GM23338 (cell line): Measurements from ENCODE around the gene RPL31. TPM values are rescaled to one million over a fixed set of nuclear protein-coding genes. Genes with fewer than 3 reads are reported as not detected.

Experiments used
- ATAC-seq: fragments of 200-7000 bp; cut with Tn5 transposase; 3 replicates; pipeline ENCODE4 v1.9.1; 2020
- DNase-seq: peaks from one replicate; pipeline ENCODE4 v3.0.0-alpha.2; 2015; ENCODE audit warnings: low spot score
- H2AFZ ChIP-seq: fragments of 200-600 bp; sonication (generic); 2 replicates; pipeline ENCODE4 v1.8.0; 2016; ENCODE audit warnings: antibody characterized with exemption, mild to moderate bottlenecking, moderate library complexity
- H3F3A ChIP-seq: fragments of 200-600 bp; sonication (generic); replicated peaks from 2 replicates; pipeline ENCODE4 v1.8.0; 2017; ENCODE audit warnings: antibody characterized with exemption, mixed run types, low read depth
- H3K27ac ChIP-seq: fragments of 200-600 bp; sonication (generic); 2 replicates; pipeline ENCODE4 v1.6.1; 2016; ENCODE audit warnings: low read depth
- H3K27me3 ChIP-seq: fragments of 200-600 bp; sonication (generic); 2 replicates; pipeline ENCODE4 v1.8.0; 2016; ENCODE audit warnings: mild to moderate bottlenecking, mixed run types, moderate library complexity; ENCODE audit not compliant: insufficient read depth
- H3K36me3 ChIP-seq: fragments of 200-600 bp; sonication (generic); 2 replicates; pipeline ENCODE4 v1.8.0; 2016; ENCODE audit warnings: mild to moderate bottlenecking; ENCODE audit not compliant: insufficient read depth
- H3K4me1 ChIP-seq: fragments of 200-600 bp; sonication (generic); 2 replicates; pipeline ENCODE4 v1.8.0; 2016; ENCODE audit warnings: mild to moderate bottlenecking, moderate library complexity; ENCODE audit not compliant: insufficient read depth
- H3K4me2 ChIP-seq: fragments of 200-600 bp; sonication (generic); 2 replicates; pipeline ENCODE4 v1.7.1; 2017; ENCODE audit warnings: mixed run types
- H3K4me3 ChIP-seq: fragments of 200-600 bp; sonication (generic); 2 replicates; pipeline ENCODE4 v1.6.1; 2016; ENCODE audit warnings: mixed run types
- H3K79me2 ChIP-seq: fragments of 200-600 bp; sonication (generic); replicated peaks from 2 replicates; pipeline ENCODE4 v1.8.0; 2017; ENCODE audit warnings: mild to moderate bottlenecking; ENCODE audit not compliant: insufficient read depth
- H3K9me2 ChIP-seq: fragments of 200-600 bp; sonication (generic); 2 replicates; pipeline ENCODE4 v1.8.0; 2017; ENCODE audit not compliant: insufficient read depth
- H4K20me1 ChIP-seq: fragments of 200-600 bp; sonication (generic); replicated peaks from 2 replicates; pipeline ENCODE4 v1.8.0; 2017; ENCODE audit warnings: mild to moderate bottlenecking; ENCODE audit not compliant: insufficient read depth
- H3K27ac Mint-ChIP-seq: 2 replicates; pipeline ENCODE4 v1.8.0; 2020; ENCODE audit warnings: inconsistent platforms, mild to moderate bottlenecking, moderate library complexity, mixed read lengths
- H3K27me3 Mint-ChIP-seq: 3 replicates; pipeline ENCODE4 v1.8.0; 2022; ENCODE audit warnings: low read depth, mild to moderate bottlenecking, moderate library complexity, mixed read lengths, inconsistent platforms; ENCODE audit not compliant: insufficient read depth, poor library complexity
- H3K36me3 Mint-ChIP-seq: 3 replicates; pipeline ENCODE4 v1.8.0; 2021; ENCODE audit warnings: low read depth, mild to moderate bottlenecking, inconsistent platforms, moderate library complexity, mixed read lengths
- H3K4me1 Mint-ChIP-seq: 3 replicates; pipeline ENCODE4 v1.8.0; 2020; ENCODE audit warnings: mild to moderate bottlenecking, inconsistent platforms, mixed read lengths
- H3K4me3 Mint-ChIP-seq: 3 replicates; pipeline ENCODE4 v1.8.0; 2021; ENCODE audit warnings: moderate library complexity, mild to moderate bottlenecking, inconsistent platforms, mixed read lengths
- H3K9me3 Mint-ChIP-seq: 3 replicates; pipeline ENCODE4 v1.8.0; 2020; ENCODE audit warnings: moderate library complexity, mild to moderate bottlenecking, inconsistent platforms, mixed read lengths
- EZH2phosphoT487 ChIP-seq: fragments of 200-600 bp; sonication (generic); IDR thresholded peaks from one replicate; pipeline ENCODE4 v1.8.1; 2018; ENCODE audit warnings: antibody characterized with exemption; ENCODE audit not compliant: unreplicated experiment
- JUNB ChIP-seq: IDR thresholded peaks from one replicate; pipeline ENCODE4 v1.6.1; 2016; ENCODE audit warnings: antibody characterized with exemption; ENCODE audit not compliant: unreplicated experiment
- NANOG ChIP-seq: IDR thresholded peaks from 2 replicates; pipeline ENCODE4 v1.6.1; 2016; ENCODE audit warnings: antibody characterized with exemption, borderline replicate concordance
- STAT1 ChIP-seq: IDR thresholded peaks from one replicate; pipeline ENCODE4 v1.6.1; 2016; ENCODE audit warnings: antibody characterized with exemption; ENCODE audit not compliant: unreplicated experiment
- ZNF114 ChIP-seq: fragments of 250-450 bp; sonication (Bioruptor Pico); IDR thresholded peaks from 2 replicates; pipeline ENCODE4 v1.5.0; 2020; ENCODE audit warnings: mild to moderate bottlenecking, moderate library complexity
- ZNF331 ChIP-seq: fragments of 250-450 bp; sonication (Bioruptor Pico); IDR thresholded peaks from 2 replicates; pipeline ENCODE4 v1.5.0; 2020; ENCODE audit warnings: low read depth, mild to moderate bottlenecking, moderate library complexity
- polyA plus RNA-seq: library from polyadenylated mRNA; unstranded; fragments of >200 nt; fragmentation: Nextera tagmentation; extraction: Ambion mirVana; gene quantifications from 2 replicates; pipeline ENCODE4 v1.2.1, GENCODE V29; 2016
- total RNA-seq: library from RNA; depleted of rRNA; stranded (reverse); fragments of >200 nt; shearing (Covaris generic); gene quantifications from 2 replicates; pipeline ENCODE4 v1.2.3, GENCODE V29; 2014
- TF ChIP-seq, protein P1 (sequence below): fragments of 250-450 bp; sonication (Bioruptor Pico); IDR thresholded peaks from 2 replicates; pipeline ENCODE4 v1.5.0; 2020; ENCODE audit warnings: mild to moderate bottlenecking, moderate library complexity
- TF ChIP-seq, protein P2 (sequence below): IDR thresholded peaks from 2 replicates; pipeline ENCODE4 v1.6.1; 2016; ENCODE audit warnings: antibody characterized with exemption
- TF ChIP-seq, protein P3 (sequence below): IDR thresholded peaks from one replicate; pipeline ENCODE4 v1.6.1; 2018; ENCODE audit warnings: antibody characterized with exemption; ENCODE audit not compliant: unreplicated experiment

RPL31 gene
- total and polyA plus RNA-seq, 2 experiments from 2014 or later = 819 to 3,213 TPM

DNA sequence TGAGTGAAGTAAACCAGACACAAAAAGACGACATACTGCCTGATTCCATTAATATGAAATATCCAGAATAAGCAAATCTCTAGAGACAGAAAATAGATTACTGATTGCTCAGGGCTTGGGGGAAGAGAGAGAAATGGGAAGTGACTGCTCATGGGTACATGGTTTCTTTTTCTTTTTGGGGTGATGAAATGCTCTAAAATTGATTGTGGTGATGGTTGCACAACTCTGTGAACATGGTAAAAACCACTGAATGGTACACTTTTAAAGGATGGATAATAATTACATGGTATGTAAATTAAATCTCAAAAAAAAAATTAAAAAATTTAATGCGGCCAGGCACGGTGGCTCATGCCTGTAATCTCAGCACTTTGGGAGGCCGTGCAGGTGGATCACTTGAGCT lies 39.3 kb downstream of the RPL31 start (continued):
- TF ChIP-seq, protein P1, sequence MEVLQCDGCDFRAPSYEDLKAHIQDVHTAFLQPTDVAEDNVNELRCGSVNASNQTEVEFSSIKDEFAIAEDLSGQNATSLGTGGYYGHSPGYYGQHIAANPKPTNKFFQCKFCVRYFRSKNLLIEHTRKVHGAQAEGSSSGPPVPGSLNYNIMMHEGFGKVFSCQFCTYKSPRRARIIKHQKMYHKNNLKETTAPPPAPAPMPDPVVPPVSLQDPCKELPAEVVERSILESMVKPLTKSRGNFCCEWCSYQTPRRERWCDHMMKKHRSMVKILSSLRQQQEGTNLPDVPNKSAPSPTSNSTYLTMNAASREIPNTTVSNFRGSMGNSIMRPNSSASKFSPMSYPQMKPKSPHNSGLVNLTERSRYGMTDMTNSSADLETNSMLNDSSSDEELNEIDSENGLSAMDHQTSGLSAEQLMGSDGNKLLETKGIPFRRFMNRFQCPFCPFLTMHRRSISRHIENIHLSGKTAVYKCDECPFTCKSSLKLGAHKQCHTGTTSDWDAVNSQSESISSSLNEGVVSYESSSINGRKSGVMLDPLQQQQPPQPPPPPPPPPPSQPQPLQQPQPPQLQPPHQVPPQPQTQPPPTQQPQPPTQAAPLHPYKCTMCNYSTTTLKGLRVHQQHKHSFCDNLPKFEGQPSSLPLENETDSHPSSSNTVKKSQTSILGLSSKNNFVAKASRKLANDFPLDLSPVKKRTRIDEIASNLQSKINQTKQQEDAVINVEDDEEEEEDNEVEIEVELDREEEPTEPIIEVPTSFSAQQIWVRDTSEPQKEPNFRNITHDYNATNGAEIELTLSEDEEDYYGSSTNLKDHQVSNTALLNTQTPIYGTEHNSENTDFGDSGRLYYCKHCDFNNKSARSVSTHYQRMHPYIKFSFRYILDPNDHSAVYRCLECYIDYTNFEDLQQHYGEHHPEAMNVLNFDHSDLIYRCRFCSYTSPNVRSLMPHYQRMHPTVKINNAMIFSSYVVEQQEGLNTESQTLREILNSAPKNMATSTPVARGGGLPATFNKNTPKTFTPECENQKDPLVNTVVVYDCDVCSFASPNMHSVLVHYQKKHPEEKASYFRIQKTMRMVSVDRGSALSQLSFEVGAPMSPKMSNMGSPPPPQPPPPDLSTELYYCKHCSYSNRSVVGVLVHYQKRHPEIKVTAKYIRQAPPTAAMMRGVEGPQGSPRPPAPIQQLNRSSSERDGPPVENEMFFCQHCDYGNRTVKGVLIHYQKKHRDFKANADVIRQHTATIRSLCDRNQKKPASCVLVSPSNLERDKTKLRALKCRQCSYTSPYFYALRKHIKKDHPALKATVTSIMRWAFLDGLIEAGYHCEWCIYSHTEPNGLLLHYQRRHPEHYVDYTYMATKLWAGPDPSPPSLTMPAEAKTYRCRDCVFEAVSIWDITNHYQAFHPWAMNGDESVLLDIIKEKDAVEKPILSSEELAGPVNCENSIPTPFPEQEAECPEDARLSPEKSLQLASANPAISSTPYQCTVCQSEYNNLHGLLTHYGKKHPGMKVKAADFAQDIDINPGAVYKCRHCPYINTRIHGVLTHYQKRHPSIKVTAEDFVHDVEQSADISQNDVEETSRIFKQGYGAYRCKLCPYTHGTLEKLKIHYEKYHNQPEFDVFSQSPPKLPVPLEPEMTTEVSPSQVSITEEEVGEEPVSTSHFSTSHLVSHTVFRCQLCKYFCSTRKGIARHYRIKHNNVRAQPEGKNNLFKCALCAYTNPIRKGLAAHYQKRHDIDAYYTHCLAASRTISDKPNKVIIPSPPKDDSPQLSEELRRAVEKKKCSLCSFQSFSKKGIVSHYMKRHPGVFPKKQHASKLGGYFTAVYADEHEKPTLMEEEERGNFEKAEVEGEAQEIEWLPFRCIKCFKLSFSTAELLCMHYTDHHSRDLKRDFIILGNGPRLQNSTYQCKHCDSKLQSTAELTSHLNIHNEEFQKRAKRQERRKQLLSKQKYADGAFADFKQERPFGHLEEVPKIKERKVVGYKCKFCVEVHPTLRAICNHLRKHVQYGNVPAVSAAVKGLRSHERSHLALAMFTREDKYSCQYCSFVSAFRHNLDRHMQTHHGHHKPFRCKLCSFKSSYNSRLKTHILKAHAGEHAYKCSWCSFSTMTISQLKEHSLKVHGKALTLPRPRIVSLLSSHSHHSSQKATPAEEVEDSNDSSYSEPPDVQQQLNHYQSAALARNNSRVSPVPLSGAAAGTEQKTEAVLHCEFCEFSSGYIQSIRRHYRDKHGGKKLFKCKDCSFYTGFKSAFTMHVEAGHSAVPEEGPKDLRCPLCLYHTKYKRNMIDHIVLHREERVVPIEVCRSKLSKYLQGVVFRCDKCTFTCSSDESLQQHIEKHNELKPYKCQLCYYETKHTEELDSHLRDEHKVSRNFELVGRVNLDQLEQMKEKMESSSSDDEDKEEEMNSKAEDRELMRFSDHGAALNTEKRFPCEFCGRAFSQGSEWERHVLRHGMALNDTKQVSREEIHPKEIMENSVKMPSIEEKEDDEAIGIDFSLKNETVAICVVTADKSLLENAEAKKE = no peak
- no peak for TF ChIP-seq ZNF331
- TF ChIP-seq EZH2phosphoT487 = no peak
- TF ChIP-seq NANOG = no peak
- TF ChIP-seq, protein P2, sequence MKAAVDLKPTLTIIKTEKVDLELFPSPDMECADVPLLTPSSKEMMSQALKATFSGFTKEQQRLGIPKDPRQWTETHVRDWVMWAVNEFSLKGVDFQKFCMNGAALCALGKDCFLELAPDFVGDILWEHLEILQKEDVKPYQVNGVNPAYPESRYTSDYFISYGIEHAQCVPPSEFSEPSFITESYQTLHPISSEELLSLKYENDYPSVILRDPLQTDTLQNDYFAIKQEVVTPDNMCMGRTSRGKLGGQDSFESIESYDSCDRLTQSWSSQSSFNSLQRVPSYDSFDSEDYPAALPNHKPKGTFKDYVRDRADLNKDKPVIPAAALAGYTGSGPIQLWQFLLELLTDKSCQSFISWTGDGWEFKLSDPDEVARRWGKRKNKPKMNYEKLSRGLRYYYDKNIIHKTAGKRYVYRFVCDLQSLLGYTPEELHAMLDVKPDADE = no peak

DNA sequence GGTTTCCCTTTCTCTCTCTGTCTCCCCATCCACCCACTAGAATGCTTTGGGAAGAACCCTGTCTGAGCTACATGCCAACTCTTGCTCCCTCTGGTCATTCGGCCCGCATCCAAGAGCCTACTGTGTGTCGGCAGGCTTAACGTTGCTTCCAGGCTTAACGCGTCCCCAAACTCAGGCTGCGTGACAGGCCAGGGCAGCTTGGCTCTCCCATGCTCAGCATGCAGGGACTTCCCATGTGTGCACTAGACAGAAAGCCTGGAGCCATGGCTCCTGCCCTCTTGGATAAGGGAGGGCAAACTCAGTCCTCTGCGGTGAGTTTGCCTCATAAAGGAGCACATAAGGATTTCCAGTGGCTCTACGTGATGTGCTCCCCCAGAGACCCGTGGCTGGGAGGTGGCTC lies 43.2 kb downstream of the RPL31 start:
- Histone ChIP-seq H3K79me2 (no peaks in the 10 kb centered on the region), H2AFZ (no peak overlapping the region), H3K4me2 (no peak overlapping the region), H3K27me3 (no peaks in the 10 kb centered on the region), H3K36me3 (peaks cover 5% of the 10 kb centered on the region; the same call in 1 of the 2 replicates), H3F3A (no peaks in the 10 kb centered on the region), H3K27ac (no peak overlapping the region), H3K9me2 (no peaks in the 10 kb centered on the region), H4K20me1 (no peaks in the 10 kb centered on the region), H3K4me3 (no peak overlapping the region), H3K4me1 (no peaks in the 10 kb centered on the region)
- Mint-ChIP-seq H3K4me3 (no peak overlapping the region), H3K27me3 (peaks cover 9% of the 10 kb centered on the region), H3K36me3 (peaks cover 26% of the 10 kb centered on the region), H3K27ac (no peak overlapping the region), H3K4me1 (peaks cover 22% of the 10 kb centered on the region), H3K9me3 (no peaks in the 10 kb centered on the region)
- DNase-seq (no peak), ATAC-seq (no peak)
- TF ChIP-seq, protein P3, sequence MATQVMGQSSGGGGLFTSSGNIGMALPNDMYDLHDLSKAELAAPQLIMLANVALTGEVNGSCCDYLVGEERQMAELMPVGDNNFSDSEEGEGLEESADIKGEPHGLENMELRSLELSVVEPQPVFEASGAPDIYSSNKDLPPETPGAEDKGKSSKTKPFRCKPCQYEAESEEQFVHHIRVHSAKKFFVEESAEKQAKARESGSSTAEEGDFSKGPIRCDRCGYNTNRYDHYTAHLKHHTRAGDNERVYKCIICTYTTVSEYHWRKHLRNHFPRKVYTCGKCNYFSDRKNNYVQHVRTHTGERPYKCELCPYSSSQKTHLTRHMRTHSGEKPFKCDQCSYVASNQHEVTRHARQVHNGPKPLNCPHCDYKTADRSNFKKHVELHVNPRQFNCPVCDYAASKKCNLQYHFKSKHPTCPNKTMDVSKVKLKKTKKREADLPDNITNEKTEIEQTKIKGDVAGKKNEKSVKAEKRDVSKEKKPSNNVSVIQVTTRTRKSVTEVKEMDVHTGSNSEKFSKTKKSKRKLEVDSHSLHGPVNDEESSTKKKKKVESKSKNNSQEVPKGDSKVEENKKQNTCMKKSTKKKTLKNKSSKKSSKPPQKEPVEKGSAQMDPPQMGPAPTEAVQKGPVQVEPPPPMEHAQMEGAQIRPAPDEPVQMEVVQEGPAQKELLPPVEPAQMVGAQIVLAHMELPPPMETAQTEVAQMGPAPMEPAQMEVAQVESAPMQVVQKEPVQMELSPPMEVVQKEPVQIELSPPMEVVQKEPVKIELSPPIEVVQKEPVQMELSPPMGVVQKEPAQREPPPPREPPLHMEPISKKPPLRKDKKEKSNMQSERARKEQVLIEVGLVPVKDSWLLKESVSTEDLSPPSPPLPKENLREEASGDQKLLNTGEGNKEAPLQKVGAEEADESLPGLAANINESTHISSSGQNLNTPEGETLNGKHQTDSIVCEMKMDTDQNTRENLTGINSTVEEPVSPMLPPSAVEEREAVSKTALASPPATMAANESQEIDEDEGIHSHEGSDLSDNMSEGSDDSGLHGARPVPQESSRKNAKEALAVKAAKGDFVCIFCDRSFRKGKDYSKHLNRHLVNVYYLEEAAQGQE = no peak
- TF ChIP-seq ZNF331 = no peak
- TF ChIP-seq ZNF114 = no peak
- no peak for TF ChIP-seq JUNB
- TF ChIP-seq STAT1 = no peak
- TF ChIP-seq NANOG = no peak
